H9 (cell line): ENCODE data around the gene ARHGAP8. TPM values are rescaled to one million over a fixed set of nuclear protein-coding genes. Genes with fewer than 3 reads are reported as not detected.

Experiments
- DNase-seq: peaks from one replicate; pipeline ENCODE4 v3.0.0-alpha.2; 2017
- H2AFZ ChIP-seq: one replicate; pipeline ENCODE4 v1.6.1; 2013; ENCODE audit warnings: mild to moderate bottlenecking, low read length, control low read depth, moderate library complexity
- H2AK5ac ChIP-seq: 2 replicates; pipeline ENCODE4 v1.6.1; 2013; ENCODE audit warnings: low read length, control low read depth, mixed read lengths; ENCODE audit not compliant: insufficient read length
- H2BK120ac ChIP-seq: one replicate; pipeline ENCODE4 v1.6.1; 2013; ENCODE audit warnings: low read depth, mild to moderate bottlenecking, low read length, control low read depth, inconsistent platforms; ENCODE audit not compliant: poor library complexity, severe bottlenecking
- H2BK12ac ChIP-seq: 2 replicates; pipeline ENCODE4 v1.6.1; 2013; ENCODE audit warnings: low read length, control low read depth, mixed read lengths, low read depth; ENCODE audit not compliant: insufficient read length
- H2BK15ac ChIP-seq: 2 replicates; pipeline ENCODE4 v1.6.1; 2013; ENCODE audit warnings: low read depth, low read length, control low read depth
- H2BK20ac ChIP-seq: one replicate; pipeline ENCODE4 v1.6.1; 2013; ENCODE audit warnings: low read depth, mild to moderate bottlenecking, low read length, control low read depth, inconsistent platforms; ENCODE audit not compliant: poor library complexity, severe bottlenecking
- H2BK5ac ChIP-seq: 2 replicates; pipeline ENCODE4 v1.6.1; 2013; ENCODE audit warnings: low read length, control low read depth, mixed read lengths; ENCODE audit not compliant: insufficient read length
- H3K14ac ChIP-seq: 2 replicates; pipeline ENCODE4 v1.6.1; 2013; ENCODE audit warnings: low read length, control low read depth; ENCODE audit not compliant: insufficient read depth
- H3K18ac ChIP-seq: 2 replicates; pipeline ENCODE4 v1.6.1; 2013; ENCODE audit warnings: low read depth, mild to moderate bottlenecking, mixed read lengths, low read length, control low read depth; ENCODE audit not compliant: insufficient read length
- H3K23ac ChIP-seq: 2 replicates; pipeline ENCODE4 v1.6.1; 2013; ENCODE audit warnings: low read length, control low read depth, mixed read lengths, low read depth; ENCODE audit not compliant: insufficient read length
- H3K23me2 ChIP-seq: 2 replicates; pipeline ENCODE4 v1.6.1; 2013; ENCODE audit warnings: low read depth, mild to moderate bottlenecking, mixed read lengths, low read length, control low read depth; ENCODE audit not compliant: insufficient read length, poor library complexity, severe bottlenecking
- H3K27ac ChIP-seq: 2 replicates; pipeline ENCODE4 v1.5.1; 2013; ENCODE audit warnings: low read length, control low read depth, mixed read lengths, low read depth; ENCODE audit not compliant: insufficient read length
- H3K27me3 ChIP-seq: 2 replicates; pipeline ENCODE4 v1.6.1; 2013; ENCODE audit warnings: low read length, control low read depth, inconsistent platforms; ENCODE audit not compliant: insufficient read depth
- H3K4ac ChIP-seq: 2 replicates; pipeline ENCODE4 v1.6.1; 2013; ENCODE audit warnings: low read depth, mild to moderate bottlenecking, control low read depth, inconsistent platforms, low read length, moderate library complexity
- H3K4me1 ChIP-seq: 2 replicates; pipeline ENCODE4 v1.6.1; 2013; ENCODE audit warnings: low read length, control low read depth, inconsistent platforms; ENCODE audit not compliant: insufficient read depth
- H3K4me2 ChIP-seq: 2 replicates; pipeline ENCODE4 v1.6.1; 2013; ENCODE audit warnings: low read length, control low read depth, mixed read lengths; ENCODE audit not compliant: insufficient read length, insufficient read depth
- H3K56ac ChIP-seq: 2 replicates; pipeline ENCODE4 v1.6.1; 2013; ENCODE audit warnings: low read depth, mild to moderate bottlenecking, mixed read lengths, low read length, control low read depth; ENCODE audit not compliant: insufficient read length
- H3K79me1 ChIP-seq: 2 replicates; pipeline ENCODE4 v1.6.1; 2013; ENCODE audit warnings: low read depth, mild to moderate bottlenecking, moderate library complexity, low read length, control low read depth, inconsistent platforms; ENCODE audit not compliant: insufficient read depth, poor library complexity, severe bottlenecking
- H3K79me2 ChIP-seq: 2 replicates; pipeline ENCODE4 v1.6.1; 2013; ENCODE audit warnings: low read length, control low read depth, inconsistent platforms; ENCODE audit not compliant: insufficient read depth
- H3K9ac ChIP-seq: 2 replicates; pipeline ENCODE4 v1.6.1; 2013; ENCODE audit warnings: low read length, control low read depth, mixed read lengths; ENCODE audit not compliant: insufficient read length; ENCODE audit errors: extremely low read depth
- H3K9me3 ChIP-seq: one replicate; pipeline ENCODE4 v1.6.1; 2013; ENCODE audit warnings: low read depth, low read length, inconsistent platforms; ENCODE audit not compliant: control insufficient read depth
- H3T11ph ChIP-seq: one replicate; pipeline ENCODE4 v1.6.1; 2013; ENCODE audit warnings: mild to moderate bottlenecking, low read length, control low read depth, inconsistent platforms
- H4K20me1 ChIP-seq: one replicate; pipeline ENCODE4 v1.6.1; 2013; ENCODE audit not compliant: control insufficient read depth, insufficient read length, insufficient read depth
- H4K5ac ChIP-seq: 2 replicates; pipeline ENCODE4 v1.6.1; 2013; ENCODE audit warnings: low read depth, mild to moderate bottlenecking, mixed read lengths, low read length, control low read depth; ENCODE audit not compliant: insufficient read length
- H4K8ac ChIP-seq: replicated peaks from 2 replicates; pipeline ENCODE4 v1.6.1; 2013; ENCODE audit warnings: low read length, control low read depth, mixed read lengths, low read depth; ENCODE audit not compliant: insufficient read length
- H4K91ac ChIP-seq: 2 replicates; pipeline ENCODE4 v1.6.1; 2013; ENCODE audit warnings: low read depth, mild to moderate bottlenecking, moderate library complexity, mixed read lengths, low read length, control low read depth; ENCODE audit not compliant: insufficient read length
- H3K27ac Mint-ChIP-seq, 3 experiments: 2 replicates in 2 of 3; 3 replicates in 1 of 3; pipeline ENCODE4 v1.8.0; 2020 to 2021; ENCODE audit warnings: mixed read lengths in 3 of 3, mild to moderate bottlenecking in 1 of 3, moderate library complexity in 1 of 3
- H3K27me3 Mint-ChIP-seq: 2 replicates; pipeline ENCODE4 v1.8.0; 2021; ENCODE audit warnings: low read depth, mild to moderate bottlenecking, moderate library complexity, mixed read lengths
- H3K36me3 Mint-ChIP-seq, 3 experiments: 2 replicates in 2 of 3; 3 replicates in 1 of 3; pipeline ENCODE4 v1.8.0; 2020 to 2021; ENCODE audit warnings: low read depth in 3 of 3, mixed read lengths in 3 of 3; ENCODE audit not compliant: insufficient read depth in 1 of 3
- H3K4me1 Mint-ChIP-seq, 2 experiments: 2 replicates each; pipeline ENCODE4 v1.8.0; 2020; ENCODE audit warnings: mixed read lengths in 2 of 2
- H3K4me3 Mint-ChIP-seq, 2 experiments: 2 replicates in 1 of 2; 3 replicates in 1 of 2; pipeline ENCODE4 v1.8.0; 2020 to 2021; ENCODE audit warnings: mild to moderate bottlenecking in 2 of 2, mixed read lengths in 2 of 2, moderate library complexity in 1 of 2
- H3K9me3 Mint-ChIP-seq, 2 experiments: 2 replicates in 1 of 2; 3 replicates in 1 of 2; pipeline ENCODE4 v1.8.0; 2020; ENCODE audit warnings: mild to moderate bottlenecking in 2 of 2, mixed read lengths in 2 of 2, moderate library complexity in 1 of 2
- CTCF ChIP-seq: fragments of 200-600 bp; sonication (generic); conservative IDR thresholded peaks from 3 replicates; pipeline ENCODE4 v1.8.0; 2021; ENCODE audit warnings: antibody characterized with exemption, mild to moderate bottlenecking
- WGBS: extraction: QIAGEN DNeasy Blood & Tissue Kit; methylation state at CpG from one replicate; pipeline ENCODE4 v1.1.7; 2013; ENCODE audit warnings: missing lambda C conversion rate, low lambda C conversion rate, mixed read lengths; ENCODE audit not compliant: insufficient read length; ENCODE audit errors: extremely low coverage; 5-methylcytosine and 5-hydroxymethylcytosine counted together
- total RNA-seq: library from RNA; stranded (reverse); gene quantifications from 2 replicates; pipeline ENCODE4 v1.2.1, GENCODE V29; 2021

The ARHGAP8 gene
- total RNA-seq, 1 experiment from 2014 or later, result 35.4 TPM

- Histone ChIP-seq H3K9me3 (no peaks in the 10 kb centered on the region), H2AK5ac (no peak overlapping the region), H3K27me3 (no peaks in the 10 kb centered on the region), H3K4me2 (no peak overlapping the region), H3K9ac (no peak overlapping the region), H3K14ac (no peak overlapping the region), H3K4ac (no peak overlapping the region), H3K4me1 (no peaks in the 10 kb centered on the region), H3K23me2 (no peaks in the 10 kb centered on the region), H2BK12ac (no peak overlapping the region), H4K91ac (no peak overlapping the region), H2BK20ac (no peak overlapping the region), H3K18ac (no peak overlapping the region), H3K23ac (no peak overlapping the region), H3K79me1 (no peaks in the 10 kb centered on the region), H2BK15ac (no peak overlapping the region; the same call in 1 of the 2 replicates), H2AFZ (no peak overlapping the region), H3T11ph (no peak overlapping the region), H2BK5ac (no peak overlapping the region), H4K5ac (no peak overlapping the region), H3K79me2 (no peaks in the 10 kb centered on the region), H4K20me1 (no peaks in the 10 kb centered on the region), H3K56ac (no peak overlapping the region), H3K27ac (no peak overlapping the region), H4K8ac (no peak overlapping the region), H2BK120ac (no peak overlapping the region)
- TF ChIP-seq CTCF, result no peak
- H3K9me3 Mint-ChIP-seq, result no peaks in the 10 kb centered on the region
- WGBS, result no CpG with 5 or more reads among the region's 21 CpGs
- DNase-seq, result no peak
- H3K27me3 Mint-ChIP-seq, result no peaks in the 10 kb centered on the region
- peaks cover 2 to 10% of the 10 kb centered on the region in 2 experiments; a peak in 2 of 4 replicates for H3K4me1 Mint-ChIP-seq
- no peak overlapping the region for H3K4me3 Mint-ChIP-seq
- peaks cover 0 to 3% (median 0%) of the 10 kb centered on the region in 3 experiments; a peak in 1 of 7 replicates for H3K36me3 Mint-ChIP-seq
- peak overlapping the region in 1 of 3 experiments; percentile 83; a peak in 3 of 7 replicates for H3K27ac Mint-ChIP-seq
Measured at GRCh38 chr22:44728761-44729324, 23.5 kb upstream of the ARHGAP8 start.
